ENCODE measurements around the gene FBLN2.
"Not testable (repeated sequence)": the region's sequence is repeated elsewhere in the genome, so short reads cannot be mapped to it uniquely, and the experiment has no call there.

Gene FBLN2

GRCh38 chr3:13521309-13521708 lies 27.6 kb upstream of the FBLN2 start:
- no CpG with 5 or more reads among the region's 6 CpGs for WGBS, 2 donors (ENCODE audit: extremely low coverage in 2 of 2, insufficient read length in 2 of 2, insufficient replicate concordance in 1 of 2)
- H3K4me1 ChIP-seq (ENCODE audit: control insufficient read depth in 2 of 2, insufficient read depth in 1 of 2, low read depth in 1 of 2, low read length in 2 of 2), result peaks cover 7 to 8% of the 10 kb centered on the region in 2 donors
- DNase-seq (ENCODE audit: low spot score), result no peak

GRCh38 chr3:13521749-13522148 lies 27.2 kb upstream of the FBLN2 start:
- not testable (repeated sequence) for H3K4me3 ChIP-seq (ENCODE audit: low read length in 2 of 2); H3K27ac ChIP-seq (replicated peaks; ENCODE audit: low read length); H2BK15ac ChIP-seq (ENCODE audit: low read length); H3K4me2 ChIP-seq (ENCODE audit: insufficient read depth, low read length, poor library complexity, severe bottlenecking); H3K18ac ChIP-seq (ENCODE audit: low read length); H4K91ac ChIP-seq (ENCODE audit: low read depth, low read length, poor library complexity); H3K4ac ChIP-seq (ENCODE audit: low read length); H3K27me3 ChIP-seq (ENCODE audit: control insufficient read depth in 3 of 3, insufficient read depth in 3 of 3, low read depth in 1 of 3, low read length in 3 of 3); H2AK5ac ChIP-seq (ENCODE audit: low read depth, low read length); DNase-seq (ENCODE audit: low spot score); H3K9ac ChIP-seq (ENCODE audit: low read depth, low read length, poor library complexity); H2AFZ ChIP-seq (ENCODE audit: low read length); H3K36me3 ChIP-seq (replicated peaks in 1 of 2; ENCODE audit: control insufficient read depth in 2 of 2, insufficient read depth in 2 of 2, low read length in 2 of 2); H3K14ac ChIP-seq (ENCODE audit: low read length); H4K8ac ChIP-seq (ENCODE audit: low read depth, low read length); H2BK5ac ChIP-seq (ENCODE audit: low read length); H3K79me1 ChIP-seq (ENCODE audit: low read depth, low read length); H2BK120ac ChIP-seq (ENCODE audit: low read depth, low read length); H3K9me3 ChIP-seq (replicated peaks in 1 of 2; ENCODE audit: control insufficient read depth in 2 of 2, insufficient read depth in 1 of 2, low read depth in 1 of 2, low read length in 2 of 2); H2BK12ac ChIP-seq (ENCODE audit: low read length); H3K23ac ChIP-seq (ENCODE audit: low read depth, low read length, poor library complexity)
- peaks cover 11% of the 10 kb centered on the region in 2 donors for H3K4me1 ChIP-seq (ENCODE audit: control insufficient read depth in 2 of 2, insufficient read depth in 1 of 2, low read depth in 1 of 2, low read length in 2 of 2)
- WGBS, 2 donors (ENCODE audit: extremely low coverage in 2 of 2, insufficient read length in 2 of 2, insufficient replicate concordance in 1 of 2), result no CpG with 5 or more reads among the region's 2 CpGs

More at GRCh38 chr3:13521309-13521708, 27.6 kb upstream of the FBLN2 start:
- no peak overlapping the region for H2BK15ac ChIP-seq (ENCODE audit: low read length)
- H3K14ac ChIP-seq (ENCODE audit: low read length), result no peak overlapping the region
- no peak overlapping the region for H3K18ac ChIP-seq (ENCODE audit: low read length)
- H3K27me3 ChIP-seq (ENCODE audit: control insufficient read depth in 3 of 3, insufficient read depth in 3 of 3, low read depth in 1 of 3, low read length in 3 of 3), result no peaks in the 10 kb centered on the region
- no peak overlapping the region for H3K27ac ChIP-seq (replicated peaks; ENCODE audit: low read length)
- H2BK120ac ChIP-seq (ENCODE audit: low read depth, low read length), result no peak overlapping the region
- H3K23ac ChIP-seq (ENCODE audit: low read depth, low read length, poor library complexity), result no peak overlapping the region
- no peak overlapping the region for H3K4ac ChIP-seq (ENCODE audit: low read length)
- H2BK12ac ChIP-seq (ENCODE audit: low read length), result no peak overlapping the region
- H4K8ac ChIP-seq (ENCODE audit: low read depth, low read length), result no peak overlapping the region
- no peak overlapping the region for H3K9ac ChIP-seq (ENCODE audit: low read depth, low read length, poor library complexity)
- no peak overlapping the region for H2AFZ ChIP-seq (ENCODE audit: low read length)
- H3K36me3 ChIP-seq (replicated peaks in 1 of 2; ENCODE audit: control insufficient read depth in 2 of 2, insufficient read depth in 2 of 2, low read length in 2 of 2), result no peaks in the 10 kb centered on the region
- H2AK5ac ChIP-seq (ENCODE audit: low read depth, low read length), result no peak overlapping the region
- H3K4me2 ChIP-seq (ENCODE audit: insufficient read depth, low read length, poor library complexity, severe bottlenecking), result no peak overlapping the region
- H3K9me3 ChIP-seq (replicated peaks in 1 of 2; ENCODE audit: control insufficient read depth in 2 of 2, insufficient read depth in 1 of 2, low read depth in 1 of 2, low read length in 2 of 2), result peaks cover 0 to 6% of the 10 kb centered on the region in 2 donors
- no peak overlapping the region for H3K4me3 ChIP-seq (ENCODE audit: low read length in 2 of 2)
- H2BK5ac ChIP-seq (ENCODE audit: low read length), result no peak overlapping the region
- no peaks in the 10 kb centered on the region for H3K79me1 ChIP-seq (ENCODE audit: low read depth, low read length)
- no peak overlapping the region for H4K91ac ChIP-seq (ENCODE audit: low read depth, low read length, poor library complexity)

GRCh38 chr3:13522236-13522635 lies 26.7 kb upstream of the FBLN2 start:
- H3K4me1 ChIP-seq (ENCODE audit: control insufficient read depth in 2 of 2, insufficient read depth in 1 of 2, low read depth in 1 of 2, low read length in 2 of 2), result peaks cover 11 to 12% of the 10 kb centered on the region in 2 donors
- DNase-seq (ENCODE audit: low spot score), result no peak
- no peak overlapping the region for H3K14ac ChIP-seq (ENCODE audit: low read length)
- H3K79me1 ChIP-seq (ENCODE audit: low read depth, low read length), result no peaks in the 10 kb centered on the region
- no CpG with 5 or more reads among the region's 5 CpGs for WGBS, 2 donors (ENCODE audit: extremely low coverage in 2 of 2, insufficient read length in 2 of 2, insufficient replicate concordance in 1 of 2)
- H2BK12ac ChIP-seq (ENCODE audit: low read length), result no peak overlapping the region
- H3K9ac ChIP-seq (ENCODE audit: low read depth, low read length, poor library complexity), result no peak overlapping the region
- no peak overlapping the region for H3K23ac ChIP-seq (ENCODE audit: low read depth, low read length, poor library complexity)
- H3K4me3 ChIP-seq (ENCODE audit: low read length in 2 of 2), result no peak overlapping the region
- H2AFZ ChIP-seq (ENCODE audit: low read length), result no peak overlapping the region
- H3K27me3 ChIP-seq (ENCODE audit: control insufficient read depth in 3 of 3, insufficient read depth in 3 of 3, low read depth in 1 of 3, low read length in 3 of 3), result no peaks in the 10 kb centered on the region
- no peak overlapping the region for H4K8ac ChIP-seq (ENCODE audit: low read depth, low read length)
- H3K18ac ChIP-seq (ENCODE audit: low read length), result no peak overlapping the region
- no peak overlapping the region for H3K27ac ChIP-seq (replicated peaks; ENCODE audit: low read length)
- no peak overlapping the region for H4K91ac ChIP-seq (ENCODE audit: low read depth, low read length, poor library complexity)
- no peak overlapping the region for H3K4ac ChIP-seq (ENCODE audit: low read length)
- no peak overlapping the region for H3K4me2 ChIP-seq (ENCODE audit: insufficient read depth, low read length, poor library complexity, severe bottlenecking)
- no peak overlapping the region for H2BK15ac ChIP-seq (ENCODE audit: low read length)
- no peak overlapping the region for H2BK120ac ChIP-seq (ENCODE audit: low read depth, low read length)
- peaks cover 0 to 6% of the 10 kb centered on the region in 2 donors for H3K9me3 ChIP-seq (replicated peaks in 1 of 2; ENCODE audit: control insufficient read depth in 2 of 2, insufficient read depth in 1 of 2, low read depth in 1 of 2, low read length in 2 of 2)
- no peaks in the 10 kb centered on the region for H3K36me3 ChIP-seq (replicated peaks in 1 of 2; ENCODE audit: control insufficient read depth in 2 of 2, insufficient read depth in 2 of 2, low read length in 2 of 2)
- no peak overlapping the region for H2AK5ac ChIP-seq (ENCODE audit: low read depth, low read length)
- no peak overlapping the region for H2BK5ac ChIP-seq (ENCODE audit: low read length)

DNA sequence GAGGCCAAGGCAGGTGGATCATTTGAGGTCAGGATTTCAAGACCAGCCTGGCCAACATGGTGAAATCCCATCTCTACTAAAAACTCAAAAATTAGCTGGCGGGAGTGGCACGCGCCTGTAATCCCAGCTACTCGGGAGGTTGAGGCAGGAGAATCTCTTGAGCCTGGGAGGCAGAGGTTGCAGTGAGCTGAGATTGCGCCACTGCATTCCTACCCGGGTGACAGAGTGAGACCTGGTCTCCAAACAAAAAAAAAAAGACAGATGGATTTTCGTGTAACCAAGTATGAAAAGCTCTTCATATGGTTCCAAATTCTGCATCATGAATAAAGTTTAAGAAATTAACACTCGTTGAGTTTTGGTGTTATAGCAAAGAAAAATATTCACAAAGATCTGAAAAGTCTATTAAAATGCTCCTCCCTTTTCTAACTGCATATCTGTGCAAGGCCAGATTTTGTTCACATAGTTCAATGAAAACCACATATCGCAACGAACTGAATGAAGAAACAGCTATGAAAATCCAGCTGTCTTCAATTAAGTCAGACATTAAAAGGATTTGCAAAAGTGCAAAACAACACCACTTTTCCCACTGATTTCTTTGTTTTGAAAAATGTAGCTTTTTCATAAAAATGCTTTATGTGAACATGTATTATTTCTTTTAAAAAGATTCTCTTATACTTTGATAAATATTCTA lies 23.8 kb upstream of the FBLN2 start:
- Histone ChIP-seq H2BK15ac (ENCODE audit: low read length) (no peak overlapping the region), H2AFZ (ENCODE audit: low read length) (no peak overlapping the region), H3K27ac (replicated peaks; ENCODE audit: low read length) (no peak overlapping the region), H3K79me1 (ENCODE audit: low read depth, low read length) (no peaks in the 10 kb centered on the region), H2BK120ac (ENCODE audit: low read depth, low read length) (no peak overlapping the region), H3K4me2 (ENCODE audit: insufficient read depth, low read length, poor library complexity, severe bottlenecking) (no peak overlapping the region), H2AK5ac (ENCODE audit: low read depth, low read length) (no peak overlapping the region), H3K9ac (ENCODE audit: low read depth, low read length, poor library complexity) (no peak overlapping the region), H3K4ac (ENCODE audit: low read length) (no peak overlapping the region), H3K14ac (ENCODE audit: low read length) (no peak overlapping the region), H3K4me1 (ENCODE audit: control insufficient read depth in 2 of 2, insufficient read depth in 1 of 2, low read depth in 1 of 2, low read length in 2 of 2) (peaks cover 10 to 17% of the 10 kb centered on the region in 2 donors), H4K8ac (ENCODE audit: low read depth, low read length) (no peak overlapping the region), H2BK5ac (ENCODE audit: low read length) (no peak overlapping the region), H3K36me3 (replicated peaks in 1 of 2; ENCODE audit: control insufficient read depth in 2 of 2, insufficient read depth in 2 of 2, low read length in 2 of 2) (no peaks in the 10 kb centered on the region), H2BK12ac (ENCODE audit: low read length) (no peak overlapping the region), H3K18ac (ENCODE audit: low read length) (no peak overlapping the region), H4K91ac (ENCODE audit: low read depth, low read length, poor library complexity) (no peak overlapping the region), H3K23ac (ENCODE audit: low read depth, low read length, poor library complexity) (no peak overlapping the region), H3K4me3 (ENCODE audit: low read length in 2 of 2) (no peak overlapping the region), H3K27me3 (ENCODE audit: control insufficient read depth in 3 of 3, insufficient read depth in 3 of 3, low read depth in 1 of 3, low read length in 3 of 3) (no peaks in the 10 kb centered on the region), H3K9me3 (replicated peaks in 1 of 2; ENCODE audit: control insufficient read depth in 2 of 2, insufficient read depth in 1 of 2, low read depth in 1 of 2, low read length in 2 of 2) (peaks cover 0 to 6% of the 10 kb centered on the region in 2 donors)
- no CpG with 5 or more reads among the region's 10 CpGs for WGBS, 2 donors (ENCODE audit: extremely low coverage in 2 of 2, insufficient read length in 2 of 2, insufficient replicate concordance in 1 of 2)
- DNase-seq (ENCODE audit: low spot score), result no peak

All from neuronal stem cell (in vitro differentiated cells).